K562 (cell line): ENCODE measurements around the gene TMEM139. TPM values are rescaled to one million over a fixed set of nuclear protein-coding genes. Genes with fewer than 3 reads are reported as not detected.

Experiments
- ATAC-seq: fragments of 200-7000 bp; cut with Tn5 transposase; 3 replicates; pipeline ENCODE4 v1.9.1; 2020; ENCODE audit warnings: moderate library complexity
- BruUV-seq: library from RNA; stranded (reverse); fragments of 400-500 nt; replicated peaks from 2 replicates; lab custom pipeline; 2021; lab: Mats Ljungman, UMichigan
- CTCF ChIA-PET: fragments of 300-600 bp; formaldehyde crosslinking; extraction: SDS; loops from one replicate; lab custom pipeline; 2021; ENCODE audit warnings: low intra/inter-chr PET ratio; lab: Yijun Ruan, JAX
- POLR2A ChIA-PET: fragments of 300-600, 350-650 bp; sonication (Branson Sonifier 250); formaldehyde crosslinking; extraction: SDS; loops from one replicate; lab custom pipeline; 2021; ENCODE audit warnings: antibody characterized with exemption, inconsistent platforms; lab: Yijun Ruan, JAX
- DNase-seq, 4 experiments: peaks; one replicate each; pipeline versions ENCODE4 v3.0.0 to v3.0.0-alpha.2; 2011 to 2018; ENCODE audit warnings: low spot score in 3 of 4, mixed read lengths in 3 of 4; ENCODE audit errors: extremely low read depth in 1 of 4
- FAIRE-seq: peaks from 2 replicates; lab custom pipeline; 2011; peaks lifted over from hg19 to GRCh38; lab: Jason Lieb, UNC
- H2AFZ ChIP-seq: 2 replicates; pipeline ENCODE4 v1.6.0; 2011; ENCODE audit warnings: low read depth, low read length, control low read depth, inconsistent platforms
- H3K27ac ChIP-seq: fragments of 200-600 bp; 3 replicates; pipeline ENCODE4 v1.8.0; 2011; ENCODE audit warnings: low read depth, mild to moderate bottlenecking, control low read depth, inconsistent platforms, low read length, moderate library complexity, mixed read lengths; ENCODE audit errors: extremely low read depth
- H3K27me3 ChIP-seq, 2 experiments: fragments of 300-600 bp in 1 of 2; 2 replicates in 1 of 2; 3 replicates in 1 of 2; pipeline versions ENCODE4 v1.6.0 to v1.8.0; 2011; ENCODE audit warnings: inconsistent platforms in 2 of 2, low read length in 2 of 2, mild to moderate bottlenecking in 1 of 2, mixed read lengths in 1 of 2, moderate library complexity in 1 of 2; ENCODE audit not compliant: control insufficient read depth in 2 of 2, insufficient read depth in 2 of 2
- H3K36me3 ChIP-seq: fragments of 300-600 bp; 3 replicates; pipeline ENCODE4 v1.8.0; 2011; ENCODE audit warnings: mild to moderate bottlenecking, low read length, inconsistent platforms; ENCODE audit not compliant: control insufficient read depth, insufficient read depth
- H3K4me1 ChIP-seq, 2 experiments: fragments of 200-600 bp in 1 of 2; replicated peaks in 1 of 2; 2 replicates in 1 of 2; 3 replicates in 1 of 2; pipeline versions ENCODE4 v1.5.1 to v1.8.0; 2011; ENCODE audit warnings: inconsistent platforms in 2 of 2, low read length in 2 of 2, mild to moderate bottlenecking in 1 of 2, mixed read lengths in 1 of 2, moderate library complexity in 1 of 2; ENCODE audit not compliant: control insufficient read depth in 2 of 2, insufficient read depth in 2 of 2
- H3K4me2 ChIP-seq: 2 replicates; pipeline ENCODE4 v1.6.1; 2011; ENCODE audit warnings: low read length, control low read depth, inconsistent platforms, mixed read lengths; ENCODE audit not compliant: insufficient read depth
- H3K4me3 ChIP-seq: fragments of 200-600 bp; sonication (generic), shearing (Covaris generic); 2 replicates; pipeline ENCODE4 v1.5.1; 2016; ENCODE audit warnings: control low read depth, inconsistent platforms
- H3K79me2 ChIP-seq: fragments of 200-600 bp; 3 replicates; pipeline ENCODE4 v1.8.0; 2011; ENCODE audit warnings: low read length, inconsistent platforms; ENCODE audit not compliant: control insufficient read depth, insufficient read depth
- H3K9ac ChIP-seq, 2 experiments: 2 replicates each; pipeline versions ENCODE4 v1.6.0 to v1.6.1; 2011; ENCODE audit warnings: low read depth in 2 of 2, low read length in 2 of 2, control low read depth in 1 of 2, inconsistent platforms in 1 of 2, mild to moderate bottlenecking in 1 of 2, mixed read lengths in 1 of 2; ENCODE audit not compliant: insufficient read depth in 1 of 2
- H3K9me1 ChIP-seq: one replicate; pipeline ENCODE4 v1.6.0; 2011; ENCODE audit warnings: inconsistent platforms, mild to moderate bottlenecking, low read length, moderate library complexity; ENCODE audit not compliant: control insufficient read depth, insufficient read depth
- H3K9me3 ChIP-seq: replicated peaks from 2 replicates; pipeline ENCODE4 v1.5.1; 2011; ENCODE audit warnings: low read depth, low read length, inconsistent platforms; ENCODE audit not compliant: control insufficient read depth, insufficient read depth
- H4K20me1 ChIP-seq: replicated peaks from 2 replicates; pipeline ENCODE4 v1.6.1; 2011; ENCODE audit warnings: low read length, inconsistent platforms, mixed read lengths; ENCODE audit not compliant: control insufficient read depth, insufficient read depth
- ARID3A ChIP-seq: IDR thresholded peaks from 2 replicates; pipeline ENCODE4 v1.6.1; 2012; ENCODE audit warnings: low read depth, low read length, improper control_type of control experiment, borderline replicate concordance
- ASH1L ChIP-seq: fragments of 450-650 bp; IDR thresholded peaks from 2 replicates; pipeline ENCODE4 v1.6.1; 2018; ENCODE audit warnings: borderline replicate concordance, mild to moderate bottlenecking, low read depth; ENCODE audit not compliant: partially characterized antibody
- FOXK2 ChIP-seq, 2 experiments: fragments of 450-650 bp; IDR thresholded peaks in 1 of 2; conservative IDR thresholded peaks in 1 of 2; 2 replicates each; pipeline ENCODE4 v1.6.1; 2016; ENCODE audit warnings: low read depth in 2 of 2, mild to moderate bottlenecking in 1 of 2
- MYBL2 ChIP-seq, 2 experiments: fragments of 450-650 bp in 1 of 2; sonication (generic) in 1 of 2; formaldehyde crosslinking in 1 of 2; IDR thresholded peaks; 2 replicates each; pipeline versions ENCODE4 v1.6.1 to v1.8.1; 2017 to 2022; ENCODE audit warnings: borderline replicate concordance in 1 of 2, inconsistent platforms in 1 of 2, low read depth in 1 of 2, mild to moderate bottlenecking in 1 of 2, missing genetic modification reagents in 1 of 2, moderate library complexity in 1 of 2
- NFRKB ChIP-seq: fragments of 450-650 bp; IDR thresholded peaks from 2 replicates; pipeline ENCODE4 v1.6.1; 2016; ENCODE audit warnings: low read depth
- POLR2A ChIP-seq: fragments of 450-650 bp; conservative IDR thresholded peaks from 2 replicates; pipeline ENCODE4 v1.6.1; 2016
- PTTG1 ChIP-seq: fragments of 450-650 bp; IDR thresholded peaks from 2 replicates; pipeline ENCODE4 v1.6.1; 2016; ENCODE audit warnings: low read depth, mild to moderate bottlenecking, missing genetic modification characterization, missing compliant biosample characterization
- RBM34 ChIP-seq: fragments of 200-400 bp; formaldehyde crosslinking; IDR thresholded peaks from 2 replicates; pipeline ENCODE4 v1.6.1; 2018; ENCODE audit warnings: low read length, borderline replicate concordance; ENCODE audit not compliant: insufficient read depth
- ZNF592 ChIP-seq: fragments of 450-650 bp; IDR thresholded peaks from 2 replicates; pipeline ENCODE4 v1.6.1; 2017; ENCODE audit warnings: antibody characterized with exemption, mild to moderate bottlenecking
- ZNF740 ChIP-seq, 3 experiments: fragments of 200-800 bp in 1 of 3; sonication (Bioruptor generic) in 1 of 3; sonication (generic) in 1 of 3; formaldehyde crosslinking in 1 of 3; IDR thresholded peaks; 2 replicates each; pipeline versions ENCODE4 v1.6.1 to v1.8.0; 2016 to 2022; ENCODE audit warnings: mild to moderate bottlenecking in 2 of 3, missing compliant biosample characterization in 2 of 3, missing genetic modification characterization in 2 of 3, missing genetic modification reagents in 1 of 3
- WGBS: fragments of 100-300 bp; shearing (Covaris generic); methylation state at CpG from one replicate; pipeline ENCODE4 v1.1.6; 2016; ENCODE audit warnings: low coverage, mixed read lengths; ENCODE audit not compliant: insufficient coverage; ENCODE audit errors: missing lambda C conversion rate; 5-methylcytosine and 5-hydroxymethylcytosine counted together
- in situ Hi-C: fragments of 300-500 bp; cut with MboI; formaldehyde crosslinking; loops from 4 replicates; pipeline ENCODE4 v1.15.0; 2018; ENCODE audit warnings: inconsistent platforms, mixed read lengths
- intact Hi-C: fragments of 100-400 bp; cut with micrococcal nuclease; formaldehyde crosslinking; loops from 2 replicates; pipeline ENCODE4 v1.14.2; 2022
- polyA plus RNA-seq, 8 experiments: library from polyadenylated mRNA; depleted of rRNA in 4 of 8; stranded (reverse) in 5 of 8; unstranded in 3 of 8; fragments of >200 nt; fragmentation: Nextera tagmentation in 2 of 8; fragmentation: Illumina TruSeq in 1 of 8; extraction: Ambion mirVana in 2 of 8; extraction: Trizol in 1 of 8; gene quantifications; 2 replicates each; pipeline versions ENCODE4 v1.2.1 to v1.2.3, GENCODE V29; 2011 to 2014; ENCODE audit warnings: inconsistent platforms in 1 of 8, missing spikeins in 1 of 8
- total RNA-seq, 7 experiments: library from RNA; depleted of rRNA in 6 of 7; stranded (reverse); fragments of >200 nt in 6 of 7; fragmentation: Illumina TruSeq in 2 of 7; extraction: Trizol in 2 of 7; gene quantifications; 2 replicates each; pipeline versions ENCODE4 v1.2.1 to v1.2.3, GENCODE V29; 2011 to 2021; ENCODE audit warnings: low replicate concordance in 1 of 7
- TF ChIP-seq, protein P1 (sequence below): fragments of 450-650 bp; conservative IDR thresholded peaks from 2 replicates; pipeline ENCODE4 v1.6.1; 2016; ENCODE audit warnings: missing genetic modification characterization, low read depth, mild to moderate bottlenecking, control low read depth, missing compliant biosample characterization

TMEM139 gene
- total and polyA plus RNA-seq, 9 of the 15 experiments (the other 6 are each of a cell fraction or from before 2014, with no cell fraction given) = 0.27 to 1.8 (median 0.79) TPM

DNA sequence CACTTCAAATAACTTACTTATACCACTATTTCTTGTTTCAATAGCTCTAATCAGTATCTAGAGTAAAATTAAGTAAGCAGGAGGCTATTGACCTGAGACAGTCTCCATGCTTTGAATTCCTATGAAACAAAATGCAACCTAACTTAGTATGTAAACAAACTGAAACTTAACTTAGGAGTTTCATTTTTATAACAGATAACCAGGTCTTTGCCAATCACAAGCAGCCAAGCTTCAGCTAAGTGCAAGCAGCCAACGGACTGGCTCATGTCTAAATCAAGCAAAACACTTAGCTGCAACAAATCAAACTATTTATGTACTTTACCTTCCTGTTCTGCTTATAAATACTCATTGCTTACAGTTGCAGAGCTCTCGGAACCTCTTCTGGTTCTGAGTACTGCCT, 25.9 kb upstream of the TMEM139 start:
- ATAC-seq (0 out of 3 replicates have a peak, but pooled peaks have one; percentile 2), FAIRE-seq (peak; percentile 59), DNase-seq (peak in 3 of 4 experiments; percentile 20 to 57 (median 54))
- 30% methylated on average over 2 of the region's 2 CpGs for WGBS
- Histone ChIP-seq H3K27me3 (no peaks in the 10 kb centered on the region), H3K4me3 (no peak overlapping the region), H3K79me2 (peaks cover 12% of the 10 kb centered on the region), H3K9me1 (no peaks in the 10 kb centered on the region), H3K36me3 (no peaks in the 10 kb centered on the region), H3K4me1 (peaks cover 14 to 51% of the 10 kb centered on the region in 2 experiments), H3K4me2 (peak overlapping the region; percentile 47), H3K9ac (peak overlapping the region in 1 of 2 experiments; percentile 57; a peak in 2 of 4 replicates), H3K9me3 (no peaks in the 10 kb centered on the region), H4K20me1 (no peaks in the 10 kb centered on the region), H3K27ac (peak overlapping the region; percentile 57), H2AFZ (peak overlapping the region; percentile 95)
- POLR2A ChIA-PET = interaction anchor here (0.6 to 0.7 kb wide), 2 partner anchors 15 to 250 kb away, joined by 3 read pairs; no protein-coding TSS in a partner anchor
- intact Hi-C loops (no loop called here), in situ Hi-C loops (no loop called here)
- CTCF ChIA-PET = interaction anchor here (0.6 kb wide), 1 partner anchor 12 kb away, joined by 4 read pairs; no protein-coding TSS in a partner anchor
- no TSS peak for BruUV-seq
- TF ChIP-seq PTTG1 (tag) (no peak), ARID3A (peak; percentile 51; the same call in 1 of the 2 replicates), ZNF740 (CRISPR knock-in tag; IDR thresholded peaks at IDR 0.05) (no peak), ZNF740 (tag; IDR thresholded peaks at IDR 0.05) (0 out of 4 replicates have a peak, but pooled peaks of 1 of the 2 experiments have one; percentile 12), MYBL2 (IDR thresholded peaks at IDR 0.05; ENCODE audit: low read depth) (peak; percentile 42; the same call in 1 of the 2 replicates), MYBL2 (CRISPR knock-in tag; IDR thresholded peaks at IDR 0.05; ENCODE audit: borderline replicate concordance) (no peak), FOXK2 (conservative IDR thresholded peaks at IDR 0.05 in 1 of 2, IDR thresholded peaks at IDR 0.05 in 1 of 2; ENCODE audit: low read depth in 2 of 2) (peak in 1 of 2 experiments; percentile 45; a peak in 2 of 4 replicates), RBM34 (no peak), POLR2A (0 out of 2 replicates have a peak, but pooled peaks have one; percentile 46), ZNF592 (peak; percentile 66), ASH1L (no peak), NFRKB (0 out of 2 replicates have a peak, but pooled peaks have one; percentile 6)
- TF ChIP-seq, protein P1, sequence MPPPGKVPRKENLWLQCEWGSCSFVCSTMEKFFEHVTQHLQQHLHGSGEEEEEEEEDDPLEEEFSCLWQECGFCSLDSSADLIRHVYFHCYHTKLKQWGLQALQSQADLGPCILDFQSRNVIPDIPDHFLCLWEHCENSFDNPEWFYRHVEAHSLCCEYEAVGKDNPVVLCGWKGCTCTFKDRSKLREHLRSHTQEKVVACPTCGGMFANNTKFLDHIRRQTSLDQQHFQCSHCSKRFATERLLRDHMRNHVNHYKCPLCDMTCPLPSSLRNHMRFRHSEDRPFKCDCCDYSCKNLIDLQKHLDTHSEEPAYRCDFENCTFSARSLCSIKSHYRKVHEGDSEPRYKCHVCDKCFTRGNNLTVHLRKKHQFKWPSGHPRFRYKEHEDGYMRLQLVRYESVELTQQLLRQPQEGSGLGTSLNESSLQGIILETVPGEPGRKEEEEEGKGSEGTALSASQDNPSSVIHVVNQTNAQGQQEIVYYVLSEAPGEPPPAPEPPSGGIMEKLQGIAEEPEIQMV (tag) = no peak
